HepG2 (cell line): ENCODE data around the gene XPO5. TPM values are rescaled to one million over a fixed set of nuclear protein-coding genes. Genes with fewer than 3 reads are reported as not detected.

ENCODE experiments used
- ATAC-seq: fragments of 200-7000 bp; cut with Tn5 transposase; 3 replicates; pipeline ENCODE4 v1.9.1; 2020; ENCODE audit warnings: mild to moderate bottlenecking, moderate library complexity
- BruUV-seq: library from RNA; stranded (reverse); fragments of 400-500 nt; replicated peaks from 2 replicates; lab custom pipeline; 2021; lab: Mats Ljungman, UMichigan
- CTCF ChIA-PET: fragments of 300-600 bp; formaldehyde crosslinking; extraction: SDS; loops from one replicate; lab custom pipeline; 2021; ENCODE audit warnings: low total read pairs, inconsistent platforms, low intra/inter-chr PET ratio; lab: Yijun Ruan, JAX
- POLR2A ChIA-PET: fragments of 350-600 bp; sonication (Branson Sonifier 250); formaldehyde crosslinking; loops from one replicate; lab custom pipeline; 2020; ENCODE audit warnings: antibody characterized with exemption, inconsistent platforms; lab: Yijun Ruan, JAX
- DNase-seq: peaks from one replicate; pipeline ENCODE4 v3.0.0-alpha.2; 2015; ENCODE audit warnings: low spot score
- FAIRE-seq: peaks from 3 replicates; lab custom pipeline; 2011; peaks lifted over from hg19 to GRCh38; lab: Jason Lieb, UNC
- H2AFZ ChIP-seq: one replicate; pipeline ENCODE4 v1.6.1; 2011; ENCODE audit warnings: low read length, inconsistent platforms
- H3K27ac ChIP-seq: fragments of 300-600 bp; 3 replicates; pipeline ENCODE4 v1.8.0; 2011; ENCODE audit warnings: mixed run types, mild to moderate bottlenecking, mixed read lengths, low read length, inconsistent platforms; ENCODE audit not compliant: insufficient read depth; ENCODE audit errors: extremely low read length
- H3K27me3 ChIP-seq, 2 experiments: fragments of 200-600 bp in 1 of 2; 2 replicates in 1 of 2; 3 replicates in 1 of 2; pipeline versions ENCODE4 v1.6.0 to v1.8.0; 2011; ENCODE audit warnings: low read length in 2 of 2, mild to moderate bottlenecking in 2 of 2, moderate library complexity in 2 of 2, inconsistent platforms in 1 of 2; ENCODE audit not compliant: insufficient read depth in 2 of 2, control insufficient read depth in 1 of 2
- H3K36me3 ChIP-seq, 2 experiments: fragments of 200-600 bp in 1 of 2; replicated peaks in 1 of 2; 2 replicates in 1 of 2; 3 replicates in 1 of 2; pipeline versions ENCODE4 v1.5.1 to v1.8.0; 2011; ENCODE audit warnings: low read length in 2 of 2, inconsistent platforms in 1 of 2; ENCODE audit not compliant: insufficient read depth in 2 of 2, control insufficient read depth in 1 of 2
- H3K4me1 ChIP-seq: 2 replicates; pipeline ENCODE4 v1.5.1; 2012; ENCODE audit warnings: low read length, inconsistent platforms; ENCODE audit not compliant: insufficient read depth
- H3K4me2 ChIP-seq: 2 replicates; pipeline ENCODE4 v1.6.0; 2011; ENCODE audit warnings: low read depth, low read length, inconsistent platforms
- H3K4me3 ChIP-seq, 3 experiments: fragments of 200-600 bp in 1 of 3; sonication (generic), shearing (Covaris generic) in 1 of 3; replicated peaks in 1 of 3; 2 replicates each; pipeline ENCODE4 v1.5.1; 2011 to 2016; ENCODE audit warnings: low read length in 3 of 3, inconsistent platforms in 2 of 3, low read depth in 2 of 3, mild to moderate bottlenecking in 2 of 3, control low read depth in 1 of 3, mixed read lengths in 1 of 3; ENCODE audit not compliant: insufficient read depth in 1 of 3
- H3K79me2 ChIP-seq: one replicate; pipeline ENCODE4 v1.6.1; 2011; ENCODE audit warnings: low read length, inconsistent platforms; ENCODE audit not compliant: insufficient read depth
- H3K9ac ChIP-seq: 2 replicates; pipeline ENCODE4 v1.6.0; 2011; ENCODE audit warnings: mild to moderate bottlenecking, low read depth, low read length, inconsistent platforms; ENCODE audit not compliant: insufficient read depth
- H3K9me3 ChIP-seq: 2 replicates; pipeline ENCODE4 v1.5.1; 2012; ENCODE audit warnings: mild to moderate bottlenecking, low read length
- H4K20me1 ChIP-seq: 2 replicates; pipeline ENCODE4 v1.6.0; 2011; ENCODE audit warnings: inconsistent platforms, mild to moderate bottlenecking, low read length, moderate library complexity; ENCODE audit not compliant: insufficient read depth
- ATM ChIP-seq: fragments of 450-650 bp; IDR thresholded peaks from 2 replicates; pipeline ENCODE4 v1.7.1; 2017; ENCODE audit warnings: mild to moderate bottlenecking, borderline replicate concordance
- FLYWCH1 ChIP-seq: sonication (generic); formaldehyde crosslinking; IDR thresholded peaks from 2 replicates; pipeline ENCODE4 v1.8.1; 2023; ENCODE audit warnings: mild to moderate bottlenecking, missing genetic modification reagents
- FOXA3 ChIP-seq: IDR thresholded peaks from 2 replicates; pipeline ENCODE4 v1.6.1; 2016; ENCODE audit warnings: missing genetic modification reagents, missing compliant biosample characterization
- KAT7 ChIP-seq: IDR thresholded peaks from 2 replicates; pipeline ENCODE4 v1.6.1; 2018; ENCODE audit warnings: borderline replicate concordance, missing compliant biosample characterization
- MLLT10 ChIP-seq: sonication (generic); formaldehyde crosslinking; IDR thresholded peaks from 2 replicates; pipeline ENCODE4 v1.4.0; 2020; ENCODE audit warnings: missing genetic modification reagents
- MTF2 ChIP-seq: sonication (generic); formaldehyde crosslinking; IDR thresholded peaks from 2 replicates; pipeline ENCODE4 v1.5.0; 2020; ENCODE audit warnings: missing genetic modification reagents, borderline replicate concordance
- NR1H2 ChIP-seq: sonication (generic); formaldehyde crosslinking; IDR thresholded peaks from 2 replicates; pipeline ENCODE4 v1.8.1; 2022; ENCODE audit warnings: low read depth, missing genetic modification reagents, borderline replicate concordance
- POGZ ChIP-seq: sonication (generic); formaldehyde crosslinking; IDR thresholded peaks from 2 replicates; pipeline ENCODE4 v1.4.0; 2020; ENCODE audit warnings: mild to moderate bottlenecking, missing genetic modification reagents
- POLR2G ChIP-seq: fragments of 200-400 bp; formaldehyde crosslinking; IDR thresholded peaks from 2 replicates; pipeline ENCODE4 v1.6.1; 2018; ENCODE audit warnings: mild to moderate bottlenecking, low read depth, low read length, moderate library complexity
- ZKSCAN5 ChIP-seq: sonication (generic); formaldehyde crosslinking; IDR thresholded peaks from 2 replicates; pipeline ENCODE4 v1.5.1; 2020; ENCODE audit warnings: mild to moderate bottlenecking, missing genetic modification reagents
- ZNF234 ChIP-seq: sonication (generic); formaldehyde crosslinking; conservative IDR thresholded peaks from 2 replicates; pipeline ENCODE4 v1.5.1; 2020; ENCODE audit warnings: mild to moderate bottlenecking, missing genetic modification reagents
- ZNF335 ChIP-seq: sonication (generic); formaldehyde crosslinking; IDR thresholded peaks from 2 replicates; pipeline ENCODE4 v1.4.0; 2020; ENCODE audit warnings: missing genetic modification reagents
- ZSCAN25 ChIP-seq: sonication (generic); formaldehyde crosslinking; IDR thresholded peaks from 2 replicates; pipeline ENCODE4 v1.8.0; 2022; ENCODE audit warnings: mild to moderate bottlenecking, missing genetic modification reagents
- WGBS: methylation state at CpG from one replicate; pipeline ENCODE4 v1.1.6; 2017; ENCODE audit warnings: low lambda C conversion rate; 5-methylcytosine and 5-hydroxymethylcytosine counted together
- in situ Hi-C: cut with HindIII; loops from 2 replicates; pipeline ENCODE4 v1.10.0; 2017; ENCODE audit warnings: low pct_unique_long_range_greater_than_20kb; ENCODE audit not compliant: extremely low pct_ligation_motif_present
- intact Hi-C: fragments of 100-400 bp; cut with micrococcal nuclease; formaldehyde crosslinking; loops from one replicate; pipeline ENCODE4 v1.10.0; 2022; ENCODE audit not compliant: unreplicated experiment
- polyA plus RNA-seq, 8 experiments: library from polyadenylated mRNA; depleted of rRNA in 3 of 8; stranded (reverse) in 7 of 8; unstranded in 1 of 8; fragments of >200 nt; fragmentation: Illumina TruSeq in 4 of 8; extraction: Trizol in 4 of 8; gene quantifications; 2 replicates each; pipeline versions ENCODE4 v1.2.1 to v1.2.3, GENCODE V29; 2011 to 2016; ENCODE audit warnings: low read depth in 4 of 8, missing spikeins in 1 of 8, mixed read lengths in 1 of 8; ENCODE audit not compliant: insufficient read depth in 1 of 8
- total RNA-seq, 5 experiments: library from RNA; depleted of rRNA; stranded (reverse); fragments of >200 nt; fragmentation: Illumina TruSeq; extraction: Trizol; gene quantifications; 2 replicates each; pipeline ENCODE4 v1.2.3, GENCODE V29; 2016; ENCODE audit warnings: low read depth in 1 of 5
- TF ChIP-seq, protein P1 (sequence below): sonication (generic); formaldehyde crosslinking; IDR thresholded peaks from 2 replicates; pipeline ENCODE4 v1.4.0; 2020; ENCODE audit warnings: mild to moderate bottlenecking, missing genetic modification reagents
- TF ChIP-seq, protein P2 (sequence below): sonication (generic); formaldehyde crosslinking; conservative IDR thresholded peaks from 2 replicates; pipeline ENCODE4 v1.4.0; 2020; ENCODE audit warnings: missing genetic modification reagents

XPO5 gene
- total and polyA plus RNA-seq, 2 of the 13 experiments (the other 11 are each of a cell fraction or from before 2014, with no cell fraction given), result 52.2 to 68.0 TPM

DNA sequence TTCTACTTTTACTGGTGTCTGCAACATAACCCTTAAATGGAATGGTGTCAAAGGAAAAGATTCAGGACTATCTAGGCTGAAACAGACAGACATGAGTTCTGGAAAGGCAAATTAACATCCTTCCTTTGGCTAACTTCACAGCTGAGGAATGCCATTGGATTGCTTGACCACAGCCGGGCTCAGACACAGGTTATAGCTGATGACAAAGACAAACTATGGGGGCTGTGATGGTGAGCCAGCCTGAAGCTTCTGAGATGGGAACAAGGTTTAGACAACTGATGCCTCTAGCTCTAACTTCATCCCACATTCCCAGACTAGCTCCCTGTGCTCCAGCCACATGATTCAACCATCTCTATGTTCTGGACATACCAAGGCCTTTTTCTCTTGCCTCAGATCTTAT is 43.6 kb downstream of the XPO5 start:
- no peak overlapping the region for H3K27ac ChIP-seq
- 100% methylated on average over 1 of the region's 1 CpG for WGBS
- in situ Hi-C loops (no loop called here), intact Hi-C loops (no loop called here)
- H3K9me3 ChIP-seq, result no peaks in the 10 kb centered on the region
- TF ChIP-seq FOXA3 (CRISPR knock-in tag) (no peak), POGZ (CRISPR knock-in tag) (no peak), ZKSCAN5 (CRISPR knock-in tag) (no peak), ATM (no peak), ZSCAN25 (no peak), FLYWCH1 (CRISPR knock-in tag) (no peak), KAT7 (CRISPR knock-in tag) (no peak), POLR2G (no peak), ZNF335 (CRISPR knock-in tag) (no peak), NR1H2 (CRISPR knock-in tag) (no peak), MLLT10 (no peak), ZNF234 (CRISPR knock-in tag) (no peak), MTF2 (CRISPR knock-in tag) (no peak)
- TF ChIP-seq, protein P1, sequence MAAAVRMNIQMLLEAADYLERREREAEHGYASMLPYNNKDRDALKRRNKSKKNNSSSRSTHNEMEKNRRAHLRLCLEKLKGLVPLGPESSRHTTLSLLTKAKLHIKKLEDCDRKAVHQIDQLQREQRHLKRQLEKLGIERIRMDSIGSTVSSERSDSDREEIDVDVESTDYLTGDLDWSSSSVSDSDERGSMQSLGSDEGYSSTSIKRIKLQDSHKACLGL (CRISPR knock-in tag), result no peak
- TF ChIP-seq, protein P2, sequence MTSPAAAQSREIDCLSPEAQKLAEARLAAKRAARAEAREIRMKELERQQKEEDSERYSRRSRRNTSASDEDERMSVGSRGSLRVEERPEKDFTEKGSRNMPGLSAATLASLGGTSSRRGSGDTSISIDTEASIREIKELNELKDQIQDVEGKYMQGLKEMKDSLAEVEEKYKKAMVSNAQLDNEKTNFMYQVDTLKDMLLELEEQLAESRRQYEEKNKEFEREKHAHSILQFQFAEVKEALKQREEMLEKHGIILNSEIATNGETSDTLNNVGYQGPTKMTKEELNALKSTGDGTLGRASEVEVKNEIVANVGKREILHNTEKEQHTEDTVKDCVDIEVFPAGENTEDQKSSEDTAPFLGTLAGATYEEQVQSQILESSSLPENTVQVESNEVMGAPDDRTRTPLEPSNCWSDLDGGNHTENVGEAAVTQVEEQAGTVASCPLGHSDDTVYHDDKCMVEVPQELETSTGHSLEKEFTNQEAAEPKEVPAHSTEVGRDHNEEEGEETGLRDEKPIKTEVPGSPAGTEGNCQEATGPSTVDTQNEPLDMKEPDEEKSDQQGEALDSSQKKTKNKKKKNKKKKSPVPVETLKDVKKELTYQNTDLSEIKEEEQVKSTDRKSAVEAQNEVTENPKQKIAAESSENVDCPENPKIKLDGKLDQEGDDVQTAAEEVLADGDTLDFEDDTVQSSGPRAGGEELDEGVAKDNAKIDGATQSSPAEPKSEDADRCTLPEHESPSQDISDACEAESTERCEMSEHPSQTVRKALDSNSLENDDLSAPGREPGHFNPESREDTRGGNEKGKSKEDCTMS, result no peak
- H3K9ac ChIP-seq, result no peak overlapping the region
- ATAC-seq, result no peak
- no peak overlapping the region for H3K4me3 ChIP-seq
- no peaks in the 10 kb centered on the region for H4K20me1 ChIP-seq
- ChIA-PET POLR2A (no interaction called here), CTCF (no interaction called here)
- no peaks in the 10 kb centered on the region for H3K4me1 ChIP-seq
- H2AFZ ChIP-seq, result no peak overlapping the region
- no peak for FAIRE-seq
- H3K4me2 ChIP-seq, result no peak overlapping the region
- no peaks in the 10 kb centered on the region for H3K79me2 ChIP-seq
- no peak for DNase-seq
- no peaks in the 10 kb centered on the region for H3K27me3 ChIP-seq
- BruUV-seq, result no TSS peak
- H3K36me3 ChIP-seq, result peaks cover 40 to 78% of the 10 kb centered on the region in 2 experiments
